GM19239 (cell line): Measurements from ENCODE around the gene GTPBP4.

Experiments
- DNase-seq: peaks from one replicate; pipeline ENCODE4 v3.0.0; 2011; ENCODE audit warnings: low spot score; ENCODE audit not compliant: insufficient read length
- FAIRE-seq: peaks from 2 replicates; lab custom pipeline; 2011; peaks lifted over from hg19 to GRCh38; lab: Jason Lieb, UNC

GTPBP4 gene

GRCh38 chr10:964988-965417 is 23.2 kb upstream of the GTPBP4 start:
- FAIRE-seq = no peak
- DNase-seq = no peak

GRCh38 chr10:966466-967235 is 21.6 kb upstream of the GTPBP4 start:
- no peak for FAIRE-seq

GRCh38 chr10:968546-969199 is 19.6 kb upstream of the GTPBP4 start:
- FAIRE-seq = no peak

More at GRCh38 chr10:966466-967235, 21.6 kb upstream of the GTPBP4 start:
- DNase-seq = no peak

GRCh38 chr10:969473-970150 is 18.6 kb upstream of the GTPBP4 start:
- no peak for DNase-seq
- FAIRE-seq = no peak

More at GRCh38 chr10:968546-969199, 19.6 kb upstream of the GTPBP4 start:
- no peak for DNase-seq

- DNase-seq (no peak), FAIRE-seq (no peak)
Measured at GRCh38 chr10:970311-971149, 17.7 kb upstream of the GTPBP4 start.

GRCh38 chr10:971150-971542 is 17.1 kb upstream of the GTPBP4 start:
- no peak for DNase-seq
- FAIRE-seq = no peak

- DNase-seq (no peak), FAIRE-seq (no peak)
Measured at GRCh38 chr10:971613-972012, 16.6 kb upstream of the GTPBP4 start.

- DNase-seq = no peak
- peak; percentile 35 for FAIRE-seq
Measured at GRCh38 chr10:972763-973162, 15.5 kb upstream of the GTPBP4 start.

GRCh38 chr10:974038-974784 is 14.0 kb upstream of the GTPBP4 start:
- FAIRE-seq (peak; percentile 70), DNase-seq (no peak)

- no peak for DNase-seq
- FAIRE-seq = no peak
Measured at GRCh38 chr10:974785-975074, 13.5 kb upstream of the GTPBP4 start.

- FAIRE-seq = no peak
- no peak for DNase-seq
Measured at GRCh38 chr10:976316-976715, 11.9 kb upstream of the GTPBP4 start.

- DNase-seq = no peak
- no peak for FAIRE-seq
Measured at GRCh38 chr10:978826-979421, 9.3 kb upstream of the GTPBP4 start.

GRCh38 chr10:980468-981093 is 7.7 kb upstream of the GTPBP4 start:
- FAIRE-seq = no peak
- no peak for DNase-seq

GRCh38 chr10:983401-983800 is 4.8 kb upstream of the GTPBP4 start:
- no peak for DNase-seq

GRCh38 chr10:983971-984655 is 4.1 kb upstream of the GTPBP4 start:
- FAIRE-seq (no peak), DNase-seq (no peak)

More at GRCh38 chr10:983401-983800, 4.8 kb upstream of the GTPBP4 start:
- no peak for FAIRE-seq

GRCh38 chr10:985361-985760 is 2.9 kb upstream of the GTPBP4 start:
- no peak for FAIRE-seq
- no peak for DNase-seq

- FAIRE-seq (no peak), DNase-seq (no peak)
Measured at GRCh38 chr10:986137-986825, 2.0 kb upstream of the GTPBP4 start.
